OCI-LY1 (cell line): ENCODE measurements around the gene MTHFD1L.

Source experiments
- H2AFZ ChIP-seq: fragments of 200-600 bp; sonication (generic), shearing (Covaris generic); 2 replicates; pipeline ENCODE4 v1.6.0; 2014; ENCODE audit warnings: antibody characterized with exemption, mild to moderate bottlenecking, low read length
- H3F3A ChIP-seq: fragments of 200-600 bp; sonication (generic), shearing (Covaris generic); 2 replicates; pipeline ENCODE4 v1.6.0; 2014; ENCODE audit warnings: mild to moderate bottlenecking, antibody characterized with exemption, low read length, moderate library complexity; ENCODE audit not compliant: insufficient read depth
- H3K27ac ChIP-seq: fragments of 200-600 bp; sonication (generic); 2 replicates; pipeline ENCODE4 v1.5.1; 2014; ENCODE audit warnings: low read length, mixed run types, mild to moderate bottlenecking, low read depth; ENCODE audit not compliant: poor library complexity, severe bottlenecking
- H3K27me3 ChIP-seq: fragments of 200-600 bp; sonication (generic); 2 replicates; pipeline ENCODE4 v1.6.0; 2014; ENCODE audit warnings: antibody characterized with exemption, mild to moderate bottlenecking, low read length, moderate library complexity; ENCODE audit not compliant: insufficient read depth
- H3K36me3 ChIP-seq: fragments of 200-600 bp; sonication (generic); 2 replicates; pipeline ENCODE4 v1.6.1; 2014; ENCODE audit warnings: mild to moderate bottlenecking, antibody characterized with exemption, low read length, moderate library complexity, mixed read lengths; ENCODE audit not compliant: insufficient read depth
- H3K4me1 ChIP-seq: fragments of 200-600 bp; sonication (generic); 2 replicates; pipeline ENCODE4 v1.5.1; 2014; ENCODE audit warnings: mild to moderate bottlenecking, low read length, moderate library complexity; ENCODE audit not compliant: insufficient read depth, severe bottlenecking
- H3K4me2 ChIP-seq: fragments of 200-600 bp; sonication (generic), shearing (Covaris generic); 2 replicates; pipeline ENCODE4 v1.6.1; 2014; ENCODE audit warnings: low read length
- H3K4me3 ChIP-seq: fragments of 200-600 bp; sonication (generic); 2 replicates; pipeline ENCODE4 v1.5.1; 2014; ENCODE audit warnings: low read length, low read depth, mild to moderate bottlenecking, mixed read lengths; ENCODE audit not compliant: poor library complexity, severe bottlenecking
- H3K79me2 ChIP-seq: fragments of 200-600 bp; shearing (Covaris generic); 2 replicates; pipeline ENCODE4 v1.6.1; 2016; ENCODE audit warnings: mixed run types, low read length, mixed read lengths; ENCODE audit not compliant: insufficient read depth
- H3K9ac ChIP-seq: fragments of 200-600 bp; sonication (generic), shearing (Covaris generic); 2 replicates; pipeline ENCODE4 v1.6.1; 2014; ENCODE audit warnings: mild to moderate bottlenecking, low read length, mixed read lengths
- H3K9me2 ChIP-seq: fragments of 200-600 bp; sonication (generic), shearing (Covaris generic); 2 replicates; pipeline ENCODE4 v1.6.1; 2014; ENCODE audit warnings: low read depth, mild to moderate bottlenecking, low read length, mixed read lengths
- H3K9me3 ChIP-seq: fragments of 200-600 bp; shearing (Covaris generic); 2 replicates; pipeline ENCODE4 v1.6.1; 2014; ENCODE audit warnings: low read length, mixed read lengths
- H4K20me1 ChIP-seq: fragments of 200-600 bp; sonication (generic), shearing (Covaris generic); 2 replicates; pipeline ENCODE4 v1.6.0; 2016; ENCODE audit warnings: mild to moderate bottlenecking, low read length; ENCODE audit not compliant: insufficient read depth
- EZH2 ChIP-seq: fragments of 200-600 bp; sonication (generic), shearing (Covaris generic); IDR thresholded peaks from 2 replicates; pipeline ENCODE4 v1.8.0; 2017; ENCODE audit warnings: borderline replicate concordance, mixed run types, mild to moderate bottlenecking, antibody characterized with exemption, low read length, moderate library complexity, mixed read lengths
- TF ChIP-seq, protein P1 (sequence below): fragments of 200-600 bp; sonication (generic), shearing (Covaris generic); IDR thresholded peaks from 2 replicates; pipeline ENCODE4 v1.5.1; 2017; ENCODE audit warnings: mild to moderate bottlenecking, antibody characterized with exemption, low read length, moderate library complexity, mixed read lengths

Gene MTHFD1L

DNA sequence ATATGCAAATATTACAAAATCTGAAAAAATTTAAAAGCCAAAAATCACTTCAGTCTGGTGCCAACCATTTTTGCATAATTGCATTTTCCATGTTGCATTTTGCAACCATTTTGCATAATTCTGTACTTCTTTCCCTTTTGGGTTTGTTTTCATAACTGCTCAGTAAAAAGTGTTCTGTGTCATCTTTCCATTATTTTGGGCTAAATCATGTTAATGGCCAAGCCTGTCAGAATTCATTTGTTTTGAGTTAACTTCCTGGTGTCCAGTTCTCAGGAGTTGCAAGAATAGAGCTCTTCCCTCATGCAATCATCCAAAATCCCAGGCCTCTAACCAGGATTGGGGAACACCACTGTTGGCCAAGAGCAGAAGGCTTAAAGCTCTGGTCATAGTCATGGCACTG lies 133.6 kb downstream of the MTHFD1L start:
- Histone ChIP-seq H2AFZ (no peak overlapping the region), H3K79me2 (no peaks in the 10 kb centered on the region), H3K4me3 (no peak overlapping the region), H3K9ac (no peak overlapping the region), H3K9me3 (0 out of 2 replicates have a peak, but pooled peaks cover 2% of the 10 kb centered on the region), H3K9me2 (no peaks in the 10 kb centered on the region), H4K20me1 (no peaks in the 10 kb centered on the region), H3K36me3 (peaks cover 8% of the 10 kb centered on the region), H3K27ac (no peak overlapping the region), H3K4me1 (no peaks in the 10 kb centered on the region), H3K4me2 (no peak overlapping the region), H3F3A (no peaks in the 10 kb centered on the region), H3K27me3 (no peaks in the 10 kb centered on the region)
- TF ChIP-seq EZH2 = no peak
- TF ChIP-seq, protein P1, sequence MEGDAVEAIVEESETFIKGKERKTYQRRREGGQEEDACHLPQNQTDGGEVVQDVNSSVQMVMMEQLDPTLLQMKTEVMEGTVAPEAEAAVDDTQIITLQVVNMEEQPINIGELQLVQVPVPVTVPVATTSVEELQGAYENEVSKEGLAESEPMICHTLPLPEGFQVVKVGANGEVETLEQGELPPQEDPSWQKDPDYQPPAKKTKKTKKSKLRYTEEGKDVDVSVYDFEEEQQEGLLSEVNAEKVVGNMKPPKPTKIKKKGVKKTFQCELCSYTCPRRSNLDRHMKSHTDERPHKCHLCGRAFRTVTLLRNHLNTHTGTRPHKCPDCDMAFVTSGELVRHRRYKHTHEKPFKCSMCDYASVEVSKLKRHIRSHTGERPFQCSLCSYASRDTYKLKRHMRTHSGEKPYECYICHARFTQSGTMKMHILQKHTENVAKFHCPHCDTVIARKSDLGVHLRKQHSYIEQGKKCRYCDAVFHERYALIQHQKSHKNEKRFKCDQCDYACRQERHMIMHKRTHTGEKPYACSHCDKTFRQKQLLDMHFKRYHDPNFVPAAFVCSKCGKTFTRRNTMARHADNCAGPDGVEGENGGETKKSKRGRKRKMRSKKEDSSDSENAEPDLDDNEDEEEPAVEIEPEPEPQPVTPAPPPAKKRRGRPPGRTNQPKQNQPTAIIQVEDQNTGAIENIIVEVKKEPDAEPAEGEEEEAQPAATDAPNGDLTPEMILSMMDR = no peak

DNA sequence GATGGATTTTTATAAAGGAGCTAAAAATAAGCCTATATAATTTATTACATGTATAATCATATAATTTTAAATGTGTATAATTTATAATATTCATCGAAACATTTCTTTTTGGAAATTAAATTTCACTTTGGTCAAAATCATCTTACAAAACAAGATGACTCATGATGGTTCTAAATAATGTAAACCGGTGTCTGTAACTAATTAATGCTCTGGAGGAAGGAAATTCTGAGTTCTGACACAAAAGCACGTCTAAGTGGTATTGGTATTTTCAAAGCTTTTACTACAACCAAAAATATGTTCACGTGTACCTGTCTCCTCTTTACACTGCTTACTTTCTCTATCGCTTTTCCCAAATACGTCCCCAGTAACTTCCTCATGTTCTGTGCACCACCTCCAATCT lies 134.1 kb downstream of the MTHFD1L start:
- no peaks in the 10 kb centered on the region for H3K9me2 ChIP-seq
- no peak overlapping the region for H3K4me3 ChIP-seq
- peaks cover 4% of the 10 kb centered on the region for H3K36me3 ChIP-seq
- H3K9ac ChIP-seq = no peak overlapping the region
- H3K27me3 ChIP-seq = no peaks in the 10 kb centered on the region
- H4K20me1 ChIP-seq = no peaks in the 10 kb centered on the region
- H3F3A ChIP-seq = no peaks in the 10 kb centered on the region
- no peak overlapping the region for H3K27ac ChIP-seq
- TF ChIP-seq EZH2 = no peak
- TF ChIP-seq, protein P1 = no peak
- 0 out of 2 replicates have a peak, but pooled peaks cover 2% of the 10 kb centered on the region for H3K9me3 ChIP-seq
- H3K4me2 ChIP-seq = no peak overlapping the region
- no peak overlapping the region for H2AFZ ChIP-seq
- H3K79me2 ChIP-seq = no peaks in the 10 kb centered on the region
- H3K4me1 ChIP-seq = no peaks in the 10 kb centered on the region

DNA sequence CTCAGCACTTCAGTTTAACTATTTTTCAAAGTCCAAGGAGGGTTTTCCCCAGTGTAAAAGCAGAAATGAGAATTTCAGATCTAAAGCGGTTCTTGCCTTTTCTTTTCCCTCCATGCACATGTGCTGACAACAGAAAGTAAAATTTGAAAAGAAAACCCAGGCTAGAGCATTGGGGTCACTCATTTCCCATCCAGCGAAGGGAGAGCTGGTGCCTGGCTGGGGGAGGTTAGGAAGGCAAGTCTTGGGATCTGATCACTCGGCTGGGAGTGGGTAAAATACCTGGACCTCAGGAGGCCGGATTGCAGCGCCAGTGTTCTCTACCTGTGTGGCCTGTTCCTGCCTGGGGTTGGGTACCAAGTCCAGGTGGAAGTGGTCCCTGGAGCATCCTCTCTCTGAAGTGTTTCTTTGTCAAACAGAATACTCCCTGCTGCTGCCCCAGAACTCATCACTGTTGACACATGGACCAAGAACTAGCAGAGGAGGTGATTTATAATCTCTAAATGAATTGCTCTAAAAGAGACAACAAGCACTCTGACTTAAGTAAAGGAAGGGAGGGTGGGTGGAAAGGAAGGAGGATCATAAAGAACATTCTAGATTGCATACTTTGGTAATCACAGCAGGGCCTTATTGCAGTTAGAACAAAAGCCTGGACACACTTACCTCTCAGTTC lies 136.0 kb downstream of the MTHFD1L start:
- Histone ChIP-seq H3K4me1 (no peaks in the 10 kb centered on the region), H3K27ac (no peak overlapping the region)

More for the DNA sequence above, 136.0 kb downstream of the MTHFD1L start:
- Histone ChIP-seq H3K4me2 (no peak overlapping the region), H3K27me3 (no peaks in the 10 kb centered on the region), H2AFZ (no peak overlapping the region), H3K4me3 (no peak overlapping the region), H3K9me2 (no peaks in the 10 kb centered on the region), H3K9me3 (0 out of 2 replicates have a peak, but pooled peaks cover 2% of the 10 kb centered on the region), H4K20me1 (no peaks in the 10 kb centered on the region), H3F3A (no peaks in the 10 kb centered on the region), H3K9ac (no peak overlapping the region), H3K79me2 (no peaks in the 10 kb centered on the region), H3K36me3 (peaks cover 3% of the 10 kb centered on the region)
- TF ChIP-seq, protein P1 = no peak
- no peak for TF ChIP-seq EZH2
